ENCODE data around the gene YY1. TPM values are rescaled to one million over a fixed set of nuclear protein-coding genes. Genes with fewer than 3 reads are reported as not detected.

The YY1 gene
- total RNA-seq, 1 donor from 2014 or later, result 60.6 TPM

DNA sequence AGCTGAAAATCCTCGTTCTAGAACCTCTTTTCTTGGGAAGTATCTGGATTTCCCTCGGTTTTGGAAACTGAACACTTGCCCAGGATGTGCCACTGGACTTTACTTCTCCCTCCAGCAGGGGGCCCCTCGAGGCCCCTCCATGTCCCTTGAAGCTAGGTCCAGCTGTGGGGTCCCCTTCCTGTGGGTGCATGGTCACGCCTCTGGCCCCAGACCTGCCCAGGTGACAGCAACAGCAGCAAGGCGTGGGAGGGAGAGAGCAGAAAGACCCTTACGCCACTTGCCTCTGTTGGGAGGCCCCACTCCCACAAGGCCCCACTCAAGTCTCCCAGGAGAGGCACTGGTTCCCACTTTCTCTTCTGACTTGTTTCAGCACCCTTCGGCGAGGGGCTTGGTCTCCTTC is 64.2 kb downstream of the YY1 start:
- Mint-ChIP-seq H3K27me3 (ENCODE audit: unreplicated experiment) (peaks cover 11% of the 10 kb centered on the region), H3K4me1 (ENCODE audit: low read depth, unreplicated experiment) (peaks cover 23% of the 10 kb centered on the region), H3K9me3 (ENCODE audit: unreplicated experiment) (peaks cover 15% of the 10 kb centered on the region), H3K36me3 (ENCODE audit: unreplicated experiment) (no peaks in the 10 kb centered on the region), H3K4me3 (ENCODE audit: unreplicated experiment) (peak overlapping the region; percentile 59), H3K27ac (ENCODE audit: unreplicated experiment) (no peak overlapping the region)
- DNase-seq, result no peak
- TF ChIP-seq, protein P1, sequence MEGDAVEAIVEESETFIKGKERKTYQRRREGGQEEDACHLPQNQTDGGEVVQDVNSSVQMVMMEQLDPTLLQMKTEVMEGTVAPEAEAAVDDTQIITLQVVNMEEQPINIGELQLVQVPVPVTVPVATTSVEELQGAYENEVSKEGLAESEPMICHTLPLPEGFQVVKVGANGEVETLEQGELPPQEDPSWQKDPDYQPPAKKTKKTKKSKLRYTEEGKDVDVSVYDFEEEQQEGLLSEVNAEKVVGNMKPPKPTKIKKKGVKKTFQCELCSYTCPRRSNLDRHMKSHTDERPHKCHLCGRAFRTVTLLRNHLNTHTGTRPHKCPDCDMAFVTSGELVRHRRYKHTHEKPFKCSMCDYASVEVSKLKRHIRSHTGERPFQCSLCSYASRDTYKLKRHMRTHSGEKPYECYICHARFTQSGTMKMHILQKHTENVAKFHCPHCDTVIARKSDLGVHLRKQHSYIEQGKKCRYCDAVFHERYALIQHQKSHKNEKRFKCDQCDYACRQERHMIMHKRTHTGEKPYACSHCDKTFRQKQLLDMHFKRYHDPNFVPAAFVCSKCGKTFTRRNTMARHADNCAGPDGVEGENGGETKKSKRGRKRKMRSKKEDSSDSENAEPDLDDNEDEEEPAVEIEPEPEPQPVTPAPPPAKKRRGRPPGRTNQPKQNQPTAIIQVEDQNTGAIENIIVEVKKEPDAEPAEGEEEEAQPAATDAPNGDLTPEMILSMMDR (IDR thresholded peaks at IDR 0.05; ENCODE audit: partially characterized antibody, unreplicated experiment), result peak; percentile 49

DNA sequence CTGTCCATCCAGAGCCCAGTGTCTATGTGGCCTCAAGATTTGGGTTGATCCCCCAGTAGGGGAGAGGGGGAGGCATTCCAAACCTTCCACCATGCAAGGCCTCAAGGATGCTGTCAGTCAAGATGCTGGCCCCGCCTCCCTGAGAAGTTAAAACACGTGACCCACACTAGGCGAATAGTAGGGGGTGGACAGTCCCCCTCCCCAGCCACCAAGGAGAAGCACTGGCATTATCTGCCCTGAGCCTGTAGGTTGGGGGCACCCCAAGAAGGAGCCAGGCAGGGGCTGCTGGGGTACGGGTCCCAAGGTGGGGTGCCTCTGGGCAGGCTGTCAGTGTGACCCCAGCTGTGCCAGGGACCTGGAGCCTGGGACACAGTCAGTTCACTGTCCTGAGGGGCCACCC is 65.0 kb downstream of the YY1 start:
- H3K4me1 Mint-ChIP-seq (ENCODE audit: low read depth, unreplicated experiment), result peaks cover 25% of the 10 kb centered on the region
- H3K36me3 Mint-ChIP-seq (ENCODE audit: unreplicated experiment), result no peaks in the 10 kb centered on the region
- TF ChIP-seq, protein P1 (IDR thresholded peaks at IDR 0.05; ENCODE audit: partially characterized antibody, unreplicated experiment), result no peak
- peak overlapping the region; percentile 75 for H3K4me3 Mint-ChIP-seq (ENCODE audit: unreplicated experiment)
- no peak for DNase-seq
- no peak overlapping the region for H3K27ac Mint-ChIP-seq (ENCODE audit: unreplicated experiment)
- H3K27me3 Mint-ChIP-seq (ENCODE audit: unreplicated experiment), result peaks cover 14% of the 10 kb centered on the region
- peaks cover 17% of the 10 kb centered on the region for H3K9me3 Mint-ChIP-seq (ENCODE audit: unreplicated experiment)

DNA sequence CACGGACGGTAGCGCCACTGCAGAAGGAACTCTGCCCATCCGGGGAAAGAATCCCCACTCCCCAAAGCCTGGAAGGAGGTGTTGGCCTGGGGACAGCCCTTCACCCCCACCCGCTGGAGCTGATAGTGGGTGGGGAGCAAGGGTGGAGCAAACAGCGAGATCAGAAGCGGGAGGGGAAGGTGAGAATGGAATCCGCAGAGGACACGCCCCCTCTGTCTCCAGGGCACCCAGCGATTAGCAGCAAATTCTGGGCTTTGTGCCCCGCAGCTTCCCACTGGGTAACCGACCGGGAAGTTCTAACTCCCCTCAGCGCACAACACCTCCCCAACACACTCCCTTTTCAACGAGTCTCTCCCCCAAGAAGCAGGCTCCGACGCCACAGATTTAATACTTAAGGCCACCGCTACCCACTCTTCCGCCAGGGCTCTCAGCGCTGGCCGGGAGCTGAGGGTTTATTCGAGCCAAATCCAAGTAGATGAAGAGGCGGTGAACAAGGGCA is 65.9 kb downstream of the YY1 start:
- TF ChIP-seq, protein P1 (IDR thresholded peaks at IDR 0.05; ENCODE audit: partially characterized antibody, unreplicated experiment), result no peak
- H3K27me3 Mint-ChIP-seq (ENCODE audit: unreplicated experiment), result peaks cover 9% of the 10 kb centered on the region
- H3K4me3 Mint-ChIP-seq (ENCODE audit: unreplicated experiment), result peak overlapping the region; percentile 96
- DNase-seq, result no peak
- peaks cover 10% of the 10 kb centered on the region for H3K9me3 Mint-ChIP-seq (ENCODE audit: unreplicated experiment)
- peak overlapping the region; percentile 83 for H3K27ac Mint-ChIP-seq (ENCODE audit: unreplicated experiment)
- H3K36me3 Mint-ChIP-seq (ENCODE audit: unreplicated experiment), result no peaks in the 10 kb centered on the region
- peaks cover 16% of the 10 kb centered on the region for H3K4me1 Mint-ChIP-seq (ENCODE audit: low read depth, unreplicated experiment)

DNA sequence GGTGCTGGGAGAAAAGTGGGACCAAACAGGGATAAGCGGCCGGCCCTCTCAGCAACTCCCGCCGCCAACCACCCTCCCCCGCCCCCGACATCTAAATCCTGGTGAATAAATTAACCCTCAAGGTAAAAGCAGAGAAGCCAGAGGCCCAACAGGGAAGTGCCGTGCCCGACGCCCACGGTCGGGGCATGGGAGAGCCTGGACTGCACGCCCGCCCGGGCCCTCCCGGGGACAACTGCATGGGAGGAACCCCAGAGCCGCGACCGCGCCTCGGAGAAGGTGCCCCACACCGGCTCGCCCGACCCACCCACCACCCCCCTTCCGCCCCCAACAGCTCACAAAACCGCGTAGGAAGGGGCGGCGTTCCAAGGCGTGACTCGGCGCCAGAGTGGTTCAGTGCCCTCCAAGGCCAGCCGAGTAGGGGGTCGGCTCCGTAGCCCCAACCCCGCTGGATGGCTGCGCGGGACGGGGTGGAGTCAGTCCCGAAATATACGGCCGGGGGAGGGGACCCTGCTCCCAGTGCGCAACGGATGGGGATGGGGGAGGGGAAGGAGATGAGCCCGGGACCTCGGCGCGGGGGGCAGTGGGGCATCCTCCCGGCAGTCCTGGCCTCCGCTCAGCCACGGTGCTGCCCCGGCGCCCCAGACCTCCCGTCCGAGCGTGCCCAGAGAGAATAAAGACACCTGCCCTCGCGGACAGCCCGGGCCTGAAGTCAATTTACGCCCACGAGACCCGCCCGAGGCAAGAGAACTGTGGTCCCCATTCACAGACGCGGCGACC is 66.6 kb downstream of the YY1 start:
- H3K9me3 Mint-ChIP-seq (ENCODE audit: unreplicated experiment), result peaks cover 10% of the 10 kb centered on the region
- no peak for DNase-seq
- peaks cover 9% of the 10 kb centered on the region for H3K27me3 Mint-ChIP-seq (ENCODE audit: unreplicated experiment)
- no peaks in the 10 kb centered on the region for H3K36me3 Mint-ChIP-seq (ENCODE audit: unreplicated experiment)
- peak overlapping the region; percentile 96 for H3K4me3 Mint-ChIP-seq (ENCODE audit: unreplicated experiment)
- H3K27ac Mint-ChIP-seq (ENCODE audit: unreplicated experiment), result peak overlapping the region; percentile 83
- TF ChIP-seq, protein P1 (IDR thresholded peaks at IDR 0.05; ENCODE audit: partially characterized antibody, unreplicated experiment), result no peak
- peaks cover 15% of the 10 kb centered on the region for H3K4me1 Mint-ChIP-seq (ENCODE audit: low read depth, unreplicated experiment)

Data from glutamatergic neuron (in vitro differentiated cells).